Hepatocyte (in vitro differentiated cells): Measurements from ENCODE around the gene VASP. TPM values are rescaled to one million over a fixed set of nuclear protein-coding genes. Genes with fewer than 3 reads are reported as not detected.

Source experiments
- DNase-seq: peaks from one replicate; pipeline ENCODE4 v3.0.0-alpha.2; 2016; ENCODE audit warnings: low spot score
- H2AFZ ChIP-seq: fragments of 200-600 bp; sonication (generic); 2 replicates; pipeline ENCODE4 v1.6.0; 2016; ENCODE audit warnings: antibody characterized with exemption, mild to moderate bottlenecking
- H3K27ac ChIP-seq: fragments of 200-600 bp; sonication (generic); 2 replicates; pipeline ENCODE4 v1.5.1; 2016; ENCODE audit warnings: mild to moderate bottlenecking
- H3K27me3 ChIP-seq: fragments of 200-600 bp; sonication (generic); 2 replicates; pipeline ENCODE4 v1.6.1; 2016
- H3K36me3 ChIP-seq: fragments of 200-600 bp; sonication (generic); replicated peaks from 2 replicates; pipeline ENCODE4 v1.5.1; 2016; ENCODE audit warnings: low read depth; ENCODE audit not compliant: insufficient read depth
- H3K4me1 ChIP-seq: fragments of 200-600 bp; sonication (generic); 2 replicates; pipeline ENCODE4 v1.5.1; 2016; ENCODE audit warnings: mild to moderate bottlenecking, moderate library complexity; ENCODE audit not compliant: insufficient read depth
- H3K4me2 ChIP-seq: fragments of 200-600 bp; sonication (generic); 2 replicates; pipeline ENCODE4 v1.6.0; 2016
- H3K4me3 ChIP-seq: fragments of 200-600 bp; sonication (generic); 2 replicates; pipeline ENCODE4 v1.5.1; 2016; ENCODE audit warnings: mild to moderate bottlenecking
- H3K79me2 ChIP-seq: fragments of 200-600 bp; sonication (generic); 2 replicates; pipeline ENCODE4 v1.6.0; 2017; ENCODE audit warnings: mild to moderate bottlenecking
- H3K9me2 ChIP-seq: fragments of 200-600 bp; sonication (generic); replicated peaks from 2 replicates; pipeline ENCODE4 v1.6.0; 2017; ENCODE audit warnings: mild to moderate bottlenecking; ENCODE audit not compliant: insufficient read depth
- H3K9me3 ChIP-seq: fragments of 200-600 bp; sonication (generic); 2 replicates; pipeline ENCODE4 v1.5.1; 2016; ENCODE audit warnings: low read depth, mild to moderate bottlenecking
- H4K20me1 ChIP-seq: fragments of 200-600 bp; sonication (generic); 2 replicates; pipeline ENCODE4 v1.6.0; 2016; ENCODE audit warnings: mild to moderate bottlenecking; ENCODE audit not compliant: insufficient read depth, poor library complexity, severe bottlenecking
- EZH2 ChIP-seq: fragments of 200-600 bp; sonication (generic); IDR thresholded peaks from 2 replicates; pipeline ENCODE4 v1.6.1; 2016; ENCODE audit warnings: antibody characterized with exemption, mild to moderate bottlenecking, borderline replicate concordance
- EZH2phosphoT487 ChIP-seq: fragments of 200-600 bp; sonication (generic); IDR thresholded peaks from one replicate; pipeline ENCODE4 v1.6.1; 2018; ENCODE audit warnings: antibody characterized with exemption, mild to moderate bottlenecking, low read depth, moderate library complexity; ENCODE audit not compliant: unreplicated experiment, severe bottlenecking
- WGBS: methylation state at CpG from one replicate; pipeline ENCODE4 v1.1.6; 2016; ENCODE audit warnings: low lambda C conversion rate; ENCODE audit errors: missing lambda C conversion rate; 5-methylcytosine and 5-hydroxymethylcytosine counted together
- polyA plus RNA-seq: library from polyadenylated mRNA; unstranded; fragments of >200 nt; fragmentation: Nextera tagmentation; extraction: Ambion mirVana; gene quantifications from 2 replicates; pipeline ENCODE4 v1.2.1, GENCODE V29; 2016
- total RNA-seq: library from RNA; depleted of rRNA; stranded (reverse); fragments of >200 nt; gene quantifications from 2 replicates; pipeline ENCODE4 v1.2.3, GENCODE V29; 2014
- TF ChIP-seq, protein P1 (sequence below): fragments of 200-600 bp; sonication (generic); IDR thresholded peaks from 2 replicates; pipeline ENCODE4 v1.5.1; 2016; ENCODE audit warnings: antibody characterized with exemption, mild to moderate bottlenecking; ENCODE audit not compliant: poor library complexity

Gene VASP
- total and polyA plus RNA-seq, 2 experiments from 2014 or later = 68.9 to 86.0 TPM

DNA sequence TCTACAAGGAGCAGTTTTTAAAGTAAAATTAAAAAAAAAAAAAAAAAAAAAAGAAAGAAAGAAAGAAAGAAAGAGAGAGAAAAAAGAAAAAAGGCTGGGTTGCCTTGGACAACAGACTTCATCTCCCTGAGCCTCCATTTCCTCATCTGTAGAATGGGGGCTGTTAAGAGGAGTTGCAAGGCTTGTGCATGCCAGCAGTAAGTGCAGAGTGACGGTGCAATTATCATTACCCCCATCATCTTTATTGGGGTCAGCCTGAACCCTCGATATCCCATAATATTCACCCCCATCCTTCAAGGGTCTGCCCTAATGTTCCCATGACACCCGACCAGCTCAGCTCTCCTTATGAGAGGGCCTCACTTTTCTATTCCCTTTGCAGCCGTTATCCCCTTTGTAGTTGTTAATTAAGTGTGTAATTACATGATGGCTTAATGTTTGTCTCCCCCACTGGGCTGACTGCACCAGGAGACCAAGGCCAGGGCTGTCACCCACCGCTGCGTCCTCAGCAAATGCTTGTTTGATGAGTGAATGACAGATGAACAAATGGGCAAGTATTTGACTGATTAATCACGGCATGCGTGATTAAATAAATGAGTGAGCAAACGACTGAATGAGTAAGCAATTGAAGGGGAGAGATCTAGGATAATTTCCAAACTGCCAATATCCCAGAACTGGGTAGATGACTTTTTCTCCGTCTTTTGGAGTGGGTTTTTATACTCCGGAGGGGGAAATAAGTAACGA, 29.4 kb upstream of the VASP start:
- Histone ChIP-seq H4K20me1 (no peaks in the 10 kb centered on the region), H3K9me2 (no peaks in the 10 kb centered on the region), H3K79me2 (no peaks in the 10 kb centered on the region), H3K9me3 (no peaks in the 10 kb centered on the region), H3K27me3 (peaks cover 3% of the 10 kb centered on the region), H3K4me3 (peak overlapping the region; percentile 20), H3K4me1 (no peaks in the 10 kb centered on the region), H3K27ac (peak overlapping the region; percentile 95), H3K4me2 (peak overlapping the region; percentile 73), H3K36me3 (no peaks in the 10 kb centered on the region), H2AFZ (peak overlapping the region; percentile 23)
- DNase-seq = peak; percentile 17
- no peak for TF ChIP-seq EZH2phosphoT487
- 16% methylated on average over 12 of the region's 12 CpGs for WGBS

DNA sequence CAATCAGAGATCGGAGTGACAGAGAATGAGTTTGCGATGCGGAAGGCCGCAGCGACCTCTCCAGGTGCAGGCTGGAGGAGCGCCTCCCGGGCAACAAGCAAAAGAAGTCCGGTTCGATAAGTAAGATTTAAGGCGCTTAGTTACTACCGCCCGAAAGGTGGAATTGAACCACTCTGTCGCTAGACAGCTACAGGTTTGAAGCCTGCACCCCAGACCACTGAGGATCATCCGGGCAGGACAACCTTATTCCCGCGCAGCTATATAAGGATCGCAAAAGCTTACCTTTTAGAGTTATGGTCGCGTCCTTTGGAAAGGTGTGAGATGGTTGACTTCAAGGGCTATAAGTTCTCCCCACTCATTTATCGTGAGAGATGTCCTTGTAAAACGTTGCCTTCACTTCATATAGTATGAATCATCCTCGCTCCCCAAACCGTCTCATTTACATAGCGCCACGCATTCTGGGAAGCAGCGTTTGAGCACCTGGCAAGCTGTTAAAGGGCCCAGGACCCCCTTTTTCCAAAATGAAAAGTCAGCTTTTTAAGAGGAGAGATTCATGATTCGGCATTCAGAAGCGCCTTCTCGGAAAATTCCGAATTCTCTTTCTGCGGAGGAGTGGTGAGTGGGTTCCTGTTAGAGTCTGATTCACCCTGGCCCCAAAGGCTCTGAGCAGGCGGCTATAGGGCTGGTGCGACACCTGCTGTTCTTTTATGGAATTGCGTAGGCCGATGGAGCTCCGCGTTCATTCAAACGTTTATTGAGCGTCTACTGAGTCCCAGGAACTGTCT, 28.6 kb upstream of the VASP start:
- H2AFZ ChIP-seq = peak overlapping the region; percentile 66
- H3K9me3 ChIP-seq = no peaks in the 10 kb centered on the region
- H3K9me2 ChIP-seq = no peaks in the 10 kb centered on the region
- H3K4me1 ChIP-seq = no peaks in the 10 kb centered on the region
- H3K36me3 ChIP-seq = no peaks in the 10 kb centered on the region
- H3K4me2 ChIP-seq = peak overlapping the region; percentile 73
- H3K4me3 ChIP-seq = peak overlapping the region; percentile 51
- no peaks in the 10 kb centered on the region for H3K79me2 ChIP-seq
- 1% methylated on average over 39 of the region's 39 CpGs for WGBS
- DNase-seq = peak; percentile 90
- H3K27ac ChIP-seq = peak overlapping the region; percentile 95
- no peaks in the 10 kb centered on the region for H3K27me3 ChIP-seq
- TF ChIP-seq EZH2phosphoT487 = no peak
- TF ChIP-seq, protein P1, sequence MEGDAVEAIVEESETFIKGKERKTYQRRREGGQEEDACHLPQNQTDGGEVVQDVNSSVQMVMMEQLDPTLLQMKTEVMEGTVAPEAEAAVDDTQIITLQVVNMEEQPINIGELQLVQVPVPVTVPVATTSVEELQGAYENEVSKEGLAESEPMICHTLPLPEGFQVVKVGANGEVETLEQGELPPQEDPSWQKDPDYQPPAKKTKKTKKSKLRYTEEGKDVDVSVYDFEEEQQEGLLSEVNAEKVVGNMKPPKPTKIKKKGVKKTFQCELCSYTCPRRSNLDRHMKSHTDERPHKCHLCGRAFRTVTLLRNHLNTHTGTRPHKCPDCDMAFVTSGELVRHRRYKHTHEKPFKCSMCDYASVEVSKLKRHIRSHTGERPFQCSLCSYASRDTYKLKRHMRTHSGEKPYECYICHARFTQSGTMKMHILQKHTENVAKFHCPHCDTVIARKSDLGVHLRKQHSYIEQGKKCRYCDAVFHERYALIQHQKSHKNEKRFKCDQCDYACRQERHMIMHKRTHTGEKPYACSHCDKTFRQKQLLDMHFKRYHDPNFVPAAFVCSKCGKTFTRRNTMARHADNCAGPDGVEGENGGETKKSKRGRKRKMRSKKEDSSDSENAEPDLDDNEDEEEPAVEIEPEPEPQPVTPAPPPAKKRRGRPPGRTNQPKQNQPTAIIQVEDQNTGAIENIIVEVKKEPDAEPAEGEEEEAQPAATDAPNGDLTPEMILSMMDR = peak; percentile 98
- H4K20me1 ChIP-seq = no peaks in the 10 kb centered on the region

DNA sequence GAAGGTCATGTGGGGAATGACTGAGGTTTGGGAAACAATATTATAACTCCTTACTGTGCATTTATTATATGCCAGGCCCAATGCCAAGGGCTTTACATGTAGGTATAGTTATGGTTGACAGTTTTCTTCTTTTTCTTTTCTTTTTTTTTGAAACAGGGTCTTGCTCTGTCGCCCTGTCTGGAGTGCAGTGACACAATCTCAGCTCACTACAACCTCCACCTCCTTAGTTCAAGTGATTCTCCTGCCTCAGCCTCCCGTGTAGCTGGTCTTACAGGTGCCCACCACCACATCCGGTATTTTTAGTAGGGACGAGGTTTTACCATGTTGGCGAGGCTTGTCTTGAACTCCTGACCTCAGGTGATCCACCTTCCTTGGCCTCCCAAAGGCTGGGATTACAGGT, 24.2 kb upstream of the VASP start:
- TF ChIP-seq, protein P1 = no peak
- no peak for TF ChIP-seq EZH2
- H3K9me2 ChIP-seq = no peaks in the 10 kb centered on the region
- no peaks in the 10 kb centered on the region for H3K4me1 ChIP-seq
- no peak overlapping the region for H2AFZ ChIP-seq
- no peaks in the 10 kb centered on the region for H3K9me3 ChIP-seq
- no peaks in the 10 kb centered on the region for H3K27me3 ChIP-seq
- no peak overlapping the region for H3K27ac ChIP-seq
- H3K36me3 ChIP-seq = no peaks in the 10 kb centered on the region
- H3K79me2 ChIP-seq = no peaks in the 10 kb centered on the region
- no peak overlapping the region for H3K4me3 ChIP-seq
- no peak for DNase-seq
- no peak overlapping the region for H3K4me2 ChIP-seq
- 92% methylated on average over 5 of the region's 5 CpGs for WGBS
- H4K20me1 ChIP-seq = no peaks in the 10 kb centered on the region

DNA sequence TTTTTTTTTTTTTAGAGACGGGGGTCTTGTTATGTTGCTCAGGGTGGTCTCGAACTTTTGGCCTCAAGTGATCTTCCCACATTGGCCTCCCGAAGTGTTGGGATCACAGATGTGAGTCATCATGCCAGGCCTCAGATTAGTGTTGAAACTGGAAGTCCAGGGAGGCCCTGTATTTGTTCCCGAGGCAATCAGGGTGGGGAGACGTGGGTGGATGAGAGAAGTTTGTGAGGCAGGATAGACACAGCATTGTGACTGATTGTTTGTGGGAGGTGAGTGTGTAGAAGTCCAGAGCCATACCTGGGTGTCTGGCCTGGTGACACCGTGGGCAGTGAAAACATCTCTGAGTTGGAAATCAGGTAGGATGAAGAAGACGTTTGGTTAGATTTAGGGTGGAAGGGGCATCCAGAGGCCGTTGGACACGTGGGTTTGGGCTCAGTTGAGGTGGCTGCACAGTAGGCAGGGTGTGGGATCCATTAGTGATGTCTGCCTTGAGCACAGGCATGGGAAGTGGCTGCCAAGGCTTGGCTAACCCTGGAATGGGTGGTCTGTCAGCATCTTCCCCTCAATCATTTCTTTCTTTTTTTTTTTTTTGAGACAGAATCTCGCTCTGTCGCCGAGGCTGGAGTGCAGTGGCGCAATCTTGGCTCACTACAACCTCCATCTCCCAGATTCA, 22.9 kb upstream of the VASP start:
- H3K9me2 ChIP-seq = no peaks in the 10 kb centered on the region
- no peak overlapping the region for H3K4me3 ChIP-seq
- H3K4me1 ChIP-seq = no peaks in the 10 kb centered on the region
- no peak overlapping the region for H3K4me2 ChIP-seq
- H3K9me3 ChIP-seq = no peaks in the 10 kb centered on the region
- H4K20me1 ChIP-seq = no peaks in the 10 kb centered on the region
- 79% methylated on average over 13 of the region's 13 CpGs for WGBS
- DNase-seq = no peak
- H3K27ac ChIP-seq = no peak overlapping the region
- H3K27me3 ChIP-seq = no peaks in the 10 kb centered on the region
- no peaks in the 10 kb centered on the region for H3K36me3 ChIP-seq
- H3K79me2 ChIP-seq = no peaks in the 10 kb centered on the region
- TF ChIP-seq EZH2 = no peak
- no peak for TF ChIP-seq EZH2phosphoT487
- H2AFZ ChIP-seq = no peak overlapping the region
